Left kidney (tissue), 2 donors: Measurements from ENCODE around the gene INS. TPM values are rescaled to one million over a fixed set of nuclear protein-coding genes. Genes with fewer than 3 reads are reported as not detected.
"Not testable (repeated sequence)": the region's sequence is repeated elsewhere in the genome, so short reads cannot be mapped to it uniquely, and the experiment has no call there.

Source experiments
- DNase-seq: peaks from one replicate; pipeline ENCODE4 v3.0.0-alpha.2; 2013
- polyA plus RNA-seq: library from polyadenylated mRNA; unstranded; fragments of 120-200 nt; gene quantifications from one replicate; pipeline ENCODE4 v1.2.1, GENCODE V29; 2013; ENCODE audit not compliant: insufficient read length

Gene INS
- polyA plus RNA-seq, 1 donor = not detected

DNA sequence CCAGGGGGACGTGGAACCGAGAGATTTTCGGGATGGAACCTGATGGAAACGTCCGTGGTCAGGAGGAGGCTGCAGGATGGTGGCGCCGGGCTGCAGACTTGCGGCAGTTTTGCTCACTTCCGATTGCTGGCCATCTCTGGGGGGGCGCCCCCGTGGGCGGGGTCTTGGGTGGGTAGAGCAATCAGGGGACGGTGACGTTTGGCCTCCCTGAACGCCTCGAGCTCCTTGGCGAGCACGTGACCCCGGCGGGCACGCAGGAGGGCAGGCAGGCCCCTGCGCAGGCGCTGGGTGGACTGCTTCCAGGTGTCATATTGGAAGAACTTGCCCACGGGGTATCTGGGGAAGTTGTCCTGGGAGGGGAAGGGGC, 28.2 kb downstream of the INS start:
- no peak for DNase-seq

GRCh38 chr11:2132246-2132645, 28.8 kb downstream of the INS start:
- DNase-seq = no peak

- no peak for DNase-seq
Measured at GRCh38 chr11:2131371-2132236, 29.4 kb downstream of the INS start.

- no peak for DNase-seq
Measured at GRCh38 chr11:2130881-2131352, 30.1 kb downstream of the INS start.

DNA sequence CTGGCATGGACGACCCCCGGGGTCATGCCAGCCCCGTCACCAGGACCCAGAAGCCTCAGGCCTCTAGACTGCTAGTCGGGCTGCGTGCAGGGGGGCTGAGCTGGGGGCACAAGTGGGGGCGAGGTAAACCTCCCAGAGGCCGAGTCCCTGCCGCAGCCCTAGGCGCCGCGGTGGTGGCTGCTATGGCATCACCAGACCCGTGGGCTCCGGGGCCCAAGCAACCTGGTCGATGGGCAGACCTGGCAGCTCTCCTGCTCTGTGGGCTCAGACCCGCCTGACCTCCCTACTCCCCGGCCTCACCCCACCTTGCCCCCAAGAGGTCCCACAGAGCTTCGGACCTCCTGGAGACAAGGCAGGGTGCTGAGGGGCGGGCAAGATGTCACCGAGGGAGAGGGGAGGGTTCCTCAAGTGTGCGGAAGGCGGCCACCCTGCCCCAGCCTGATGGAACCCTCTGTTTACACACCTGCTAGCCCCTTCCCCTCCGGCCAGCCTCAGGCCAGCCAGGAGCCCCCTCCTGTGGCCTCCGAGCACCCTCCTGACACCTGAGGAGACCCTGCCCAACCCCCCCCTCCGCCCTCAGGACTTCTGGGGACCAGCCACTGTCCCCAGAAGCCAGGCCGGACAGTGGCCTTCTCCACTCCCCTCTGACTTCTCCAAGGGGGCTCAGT, 31.2 kb downstream of the INS start:
- DNase-seq = no peak

DNA sequence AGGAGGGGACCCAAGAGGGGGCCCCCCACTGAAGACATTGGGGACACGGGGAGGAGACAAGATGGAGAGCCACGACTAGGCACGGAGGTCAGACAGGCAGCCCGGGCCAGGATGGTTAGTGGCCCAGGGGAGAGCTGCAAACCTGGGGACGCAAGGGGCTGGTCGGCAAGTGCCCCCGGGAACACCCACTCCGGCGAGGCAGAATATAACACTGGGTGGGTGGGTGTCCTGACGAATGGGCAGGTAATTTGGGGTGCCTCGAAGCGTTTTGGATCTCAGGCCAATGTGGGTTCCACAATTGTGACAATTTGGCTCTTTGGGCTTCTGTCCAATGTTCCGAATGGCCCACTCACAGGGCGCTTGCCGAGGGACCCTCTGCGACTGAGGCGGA, 31.7 kb downstream of the INS start:
- DNase-seq = no peak

- no peak for DNase-seq
Measured at GRCh38 chr11:2128511-2129307, 32.3 kb downstream of the INS start.

GRCh38 chr11:2128130-2128510, 32.9 kb downstream of the INS start:
- DNase-seq = no peak

- no peak for DNase-seq
Measured at GRCh38 chr11:2127482-2128129, 33.4 kb downstream of the INS start.

DNA sequence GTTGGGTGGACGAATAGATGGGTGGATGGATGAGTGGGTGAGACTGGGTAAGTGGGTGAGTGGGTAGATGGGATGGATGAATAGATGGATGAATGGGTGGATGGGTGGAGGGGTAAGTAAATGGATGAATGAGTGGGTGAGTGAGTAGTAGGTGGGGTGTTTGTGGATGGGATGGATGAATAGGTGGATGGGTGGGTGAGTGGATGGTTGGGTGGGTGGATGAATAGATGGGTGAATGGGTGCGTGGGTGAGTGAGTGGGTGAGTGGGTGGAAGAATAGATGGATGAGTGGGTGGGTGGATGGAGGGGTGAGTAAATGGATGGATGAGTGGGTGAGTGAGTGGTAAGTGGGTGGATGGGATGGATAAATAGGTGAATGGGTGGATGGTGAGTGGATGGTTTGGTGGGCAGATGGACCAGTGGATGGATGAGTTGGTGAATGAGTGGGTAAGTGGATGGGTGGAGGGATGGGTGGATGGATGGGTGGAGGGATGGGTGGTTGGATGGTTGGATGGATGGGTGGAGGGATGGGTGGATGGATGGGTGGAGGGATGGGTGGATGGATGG, 34.4 kb downstream of the INS start:
- DNase-seq = no peak

DNA sequence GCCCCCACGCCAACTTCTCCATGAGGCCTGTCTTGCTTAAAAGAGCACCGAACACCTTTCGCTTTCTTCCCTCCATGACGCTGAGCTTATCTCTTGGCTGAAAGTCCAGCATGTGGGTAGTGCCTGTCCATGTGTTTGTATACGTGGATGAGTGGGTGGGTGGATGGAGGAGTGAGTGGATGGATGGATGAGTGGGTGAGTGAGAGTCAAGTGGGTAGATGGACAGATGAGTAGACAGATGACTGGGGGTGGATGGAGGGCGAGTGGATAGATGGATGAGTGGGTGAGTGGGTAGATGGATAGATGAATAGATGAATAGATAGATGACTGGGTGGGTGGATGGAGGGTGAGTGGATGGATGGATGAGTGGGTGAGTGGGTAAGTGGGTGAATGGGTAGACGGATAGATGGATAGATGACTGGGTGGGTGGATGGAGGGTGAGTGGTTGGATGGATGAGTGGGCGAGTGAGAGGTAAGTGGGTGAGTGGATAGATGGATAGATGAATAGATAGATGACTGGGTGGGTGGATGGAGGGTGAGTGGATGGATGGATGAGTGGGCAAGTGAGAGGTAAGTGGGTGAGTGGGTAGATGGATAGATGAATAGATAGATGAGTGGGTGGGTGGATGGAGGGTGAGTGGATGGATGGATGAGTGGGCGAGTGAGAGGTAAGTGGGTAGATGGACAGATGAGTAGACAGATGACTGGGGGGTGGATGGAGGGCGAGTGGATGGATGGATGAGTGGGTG, 36.1 kb downstream of the INS start:
- not testable (repeated sequence) for DNase-seq

- DNase-seq = no peak
Measured at GRCh38 chr11:2123628-2123960, 37.4 kb downstream of the INS start.

DNA sequence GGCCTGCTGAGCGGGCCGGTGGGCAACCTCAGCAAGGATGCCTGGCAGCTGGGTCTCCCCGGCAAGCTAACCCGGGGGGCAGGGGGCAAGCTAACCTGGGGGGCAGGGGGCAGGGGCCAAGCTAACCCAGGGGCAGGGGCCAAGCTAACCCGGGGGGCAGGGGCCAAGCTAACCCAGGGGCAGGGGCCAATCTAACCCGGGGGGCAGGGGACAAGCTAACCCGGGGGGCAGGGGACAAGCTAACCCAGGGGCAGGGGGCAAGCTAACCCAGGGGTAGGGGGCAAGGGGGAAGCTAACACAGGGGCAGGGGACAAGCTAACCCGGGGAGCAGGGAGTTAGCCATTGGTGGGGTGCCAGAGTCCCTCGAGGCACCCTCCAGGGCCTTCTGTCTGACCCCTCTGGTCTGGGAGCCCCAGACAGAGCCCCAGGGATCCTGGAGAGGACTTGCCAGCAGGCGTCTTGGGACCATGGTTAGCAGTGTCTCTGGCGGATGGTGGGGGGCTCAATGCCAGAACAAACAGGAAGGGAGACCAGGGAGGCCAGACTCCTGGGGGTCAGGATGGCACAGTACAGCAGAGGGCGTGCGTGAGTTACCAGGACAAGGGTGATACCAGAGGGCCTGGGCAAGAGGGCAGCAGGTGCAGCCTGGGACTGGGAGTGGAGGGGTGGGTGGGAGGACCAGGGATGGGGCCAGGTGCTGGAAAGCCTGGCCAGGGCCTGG, 37.9 kb downstream of the INS start:
- no peak for DNase-seq

DNA sequence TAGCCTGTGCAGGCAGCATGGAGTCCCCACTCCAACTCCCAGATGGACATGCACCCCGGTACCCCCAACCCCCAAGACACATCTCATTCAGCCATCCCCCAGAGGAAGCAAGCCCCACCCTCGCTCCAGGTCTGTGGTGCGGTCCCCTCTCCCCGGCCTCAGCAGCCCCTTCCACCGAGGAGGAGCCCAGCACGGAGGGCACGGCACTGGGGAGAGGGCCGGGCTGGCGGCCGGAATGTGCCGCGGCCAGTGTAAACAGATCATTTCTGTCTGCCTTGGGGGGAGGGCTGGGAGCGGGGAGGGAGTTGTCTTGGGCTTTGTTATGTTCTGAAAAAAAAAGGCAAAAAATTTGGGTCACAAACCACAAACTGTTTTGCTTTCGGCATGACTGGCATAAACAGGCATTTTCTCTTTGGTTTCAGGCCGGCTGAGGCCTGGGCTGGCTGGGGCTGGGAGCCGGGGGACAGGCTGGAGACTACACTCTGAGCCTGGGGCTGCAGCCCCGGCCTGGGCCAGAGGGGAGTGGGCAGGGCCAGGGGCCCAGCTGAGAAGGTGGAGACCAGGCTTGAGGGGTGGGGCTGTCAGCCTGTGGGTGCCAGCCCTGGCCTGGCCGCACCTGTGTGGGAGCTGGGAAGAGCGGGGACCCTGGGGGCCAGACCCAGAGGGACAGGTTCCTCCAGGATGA, 38.6 kb downstream of the INS start:
- DNase-seq = no peak

- no peak for DNase-seq
Measured at GRCh38 chr11:2121227-2122130, 39.5 kb downstream of the INS start.

- no peak for DNase-seq
Measured at GRCh38 chr11:2120359-2121100, 40.5 kb downstream of the INS start.

DNA sequence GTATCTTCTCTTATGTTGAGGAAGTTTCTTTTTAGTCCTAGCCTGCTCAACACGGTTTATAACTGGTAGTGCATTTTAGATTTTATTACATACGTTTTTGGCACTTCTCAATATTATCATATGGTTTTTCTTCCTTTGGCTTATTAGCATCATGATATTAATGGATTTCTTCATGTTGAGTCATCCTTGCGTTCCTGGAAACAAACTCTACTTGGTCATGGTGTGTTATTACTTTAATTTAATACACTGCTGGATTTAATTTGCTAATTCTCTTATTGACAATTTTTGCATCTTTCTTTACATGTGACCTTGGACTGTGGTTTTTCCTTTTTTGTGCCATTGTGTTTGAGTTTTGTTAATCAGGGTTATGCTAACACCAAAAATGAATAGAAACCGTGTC, 42.3 kb downstream of the INS start:
- DNase-seq = no peak

DNA sequence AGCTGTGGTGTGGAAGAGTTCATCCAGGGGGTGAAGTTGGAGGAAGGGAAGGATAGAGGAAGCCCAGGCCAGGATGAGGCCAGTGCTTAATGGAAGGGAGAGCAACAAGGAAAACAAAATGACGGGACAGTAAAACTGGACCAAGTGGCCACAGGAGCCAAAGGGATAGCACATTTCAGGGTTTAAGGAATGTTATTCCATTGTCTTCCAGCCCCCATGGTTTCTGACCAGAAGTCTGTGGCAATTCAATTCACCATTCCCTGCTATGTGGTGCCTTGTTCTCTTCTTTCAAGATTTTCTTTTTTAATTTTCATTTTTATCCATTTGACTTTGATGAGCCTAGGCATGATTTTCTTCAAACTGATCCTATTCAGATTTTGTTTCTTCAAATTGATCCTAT, 44.3 kb downstream of the INS start:
- no peak for DNase-seq
